ENCODE results near the gene RPL27.
"Not testable (repeated sequence)": the region's sequence is repeated elsewhere in the genome, so short reads cannot be mapped to it uniquely, and the experiment has no call there.

RPL27 gene

DNA sequence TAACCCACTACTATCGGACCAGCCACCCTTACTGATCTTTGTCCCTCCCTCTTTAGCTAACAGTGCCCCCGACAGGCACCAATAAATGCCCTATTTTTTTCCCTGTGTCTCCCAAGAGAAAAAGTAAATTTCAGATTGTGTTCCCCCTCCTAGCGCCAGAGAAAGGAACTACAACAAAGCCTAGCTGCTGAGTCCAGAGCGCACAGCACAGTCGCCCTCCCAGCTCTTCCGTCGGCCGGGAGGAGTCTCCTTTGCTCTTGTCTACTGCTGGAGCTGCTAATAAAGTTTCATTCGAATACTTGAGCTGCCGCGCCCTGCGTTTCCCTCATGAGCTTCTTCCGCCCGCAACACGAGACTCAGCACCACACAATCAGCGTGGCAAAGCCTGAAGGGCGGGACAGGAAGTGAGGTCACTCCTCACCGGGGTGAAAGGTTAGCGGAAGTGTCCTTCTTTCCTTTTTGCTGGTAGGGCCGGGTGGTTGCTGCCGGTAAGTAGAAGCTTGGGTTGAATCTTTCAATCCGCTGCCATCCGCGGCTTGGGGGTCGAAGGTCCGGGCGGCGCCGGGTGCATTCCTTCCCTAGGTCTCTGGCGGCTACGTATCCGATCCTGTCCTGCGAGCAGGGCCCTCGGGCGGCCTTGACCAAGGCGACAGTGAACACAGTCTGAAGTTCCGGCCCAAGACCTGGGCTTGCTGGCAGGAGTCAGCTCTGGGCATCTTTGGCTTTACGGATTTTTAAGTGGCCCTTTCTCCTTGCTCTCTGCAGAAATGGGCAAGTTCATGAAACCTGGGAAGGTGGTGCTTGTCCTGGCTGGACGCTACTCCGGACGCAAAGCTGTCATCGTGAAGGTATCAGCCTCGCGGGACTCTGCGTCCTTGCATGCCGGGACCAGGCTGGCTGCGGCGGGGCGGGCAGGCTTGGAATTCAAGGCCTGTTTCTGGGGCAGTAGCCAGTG, at the start of gene RPL27:
Gene RPL27, plus strand, starts transcription at position 436 of the 955 bp plus-strand sequence. Its CDS starts 332 bp downstream, at position 768.
- peak; percentile 94 for DNase-seq (ENCODE audit: low spot score)

GRCh38 chr17:42950044-42950783, 48.0 kb upstream of the RPL27 start:
- DNase-seq (ENCODE audit: low spot score): no peak

GRCh38 chr17:42953669-42954068, 44.5 kb upstream of the RPL27 start:
- no peak for DNase-seq (ENCODE audit: low spot score)

GRCh38 chr17:42964161-42964932, 33.9 kb upstream of the RPL27 start, which contains the start of gene AARSD1:
TSS of gene AARSD1 (minus strand) at chr17:42964454. CDS start at chr17:42964440, 14 bp downstream.
- peak; percentile 92 for DNase-seq (ENCODE audit: low spot score)

GRCh38 chr17:42967925-42968324, 30.3 kb upstream of the RPL27 start:
- no peak for DNase-seq (ENCODE audit: low spot score)

DNA sequence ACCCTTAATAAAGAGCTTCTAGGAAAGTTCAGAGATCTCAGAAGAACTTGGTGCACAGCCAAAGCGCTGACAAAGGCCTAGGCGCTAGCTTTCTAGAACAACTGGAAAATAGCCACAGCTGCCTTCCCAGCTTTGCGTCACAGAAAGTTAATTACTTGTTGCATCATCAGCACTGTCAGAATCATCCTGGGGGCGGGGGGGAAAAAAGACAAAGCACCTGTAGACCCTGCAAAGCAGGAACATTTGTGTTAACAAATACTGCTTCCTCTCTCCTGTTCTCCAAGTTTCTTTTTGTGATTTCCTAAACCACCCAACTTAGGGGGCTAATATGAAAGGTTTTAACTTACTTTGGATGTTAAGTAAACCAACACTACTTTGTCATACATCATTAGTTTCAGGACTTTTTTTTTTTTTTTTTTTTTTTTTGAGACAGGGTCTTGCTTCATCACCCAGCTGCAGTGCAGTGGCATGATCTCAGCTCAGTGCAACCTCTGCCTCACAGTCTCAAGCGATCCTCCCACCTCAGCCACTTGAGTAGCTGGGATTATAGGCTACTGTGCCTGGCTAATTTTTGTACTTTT, 29.1 kb upstream of the RPL27 start:
- no peak for DNase-seq (ENCODE audit: low spot score)

DNA sequence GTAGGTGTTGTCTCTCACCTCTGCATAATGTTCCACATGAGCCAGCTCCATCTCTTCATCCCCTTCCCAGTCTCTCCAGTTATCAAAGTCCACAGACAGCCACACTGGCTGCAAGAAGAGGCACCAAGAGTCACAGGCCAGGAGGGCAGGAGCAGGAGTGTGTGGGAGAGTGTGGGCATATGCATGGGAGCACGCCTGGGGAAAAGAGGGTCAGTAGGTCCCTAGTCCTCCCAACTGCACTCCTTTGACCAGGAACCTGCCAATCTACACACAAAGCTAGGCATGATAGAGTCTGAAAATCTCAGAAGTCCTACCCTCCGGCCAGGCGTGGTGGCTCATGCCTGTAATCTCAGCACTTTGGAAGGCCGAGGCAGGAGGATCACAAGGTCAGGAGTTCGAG, 26.6 kb upstream of the RPL27 start:
- DNase-seq (ENCODE audit: low spot score): no peak

DNA sequence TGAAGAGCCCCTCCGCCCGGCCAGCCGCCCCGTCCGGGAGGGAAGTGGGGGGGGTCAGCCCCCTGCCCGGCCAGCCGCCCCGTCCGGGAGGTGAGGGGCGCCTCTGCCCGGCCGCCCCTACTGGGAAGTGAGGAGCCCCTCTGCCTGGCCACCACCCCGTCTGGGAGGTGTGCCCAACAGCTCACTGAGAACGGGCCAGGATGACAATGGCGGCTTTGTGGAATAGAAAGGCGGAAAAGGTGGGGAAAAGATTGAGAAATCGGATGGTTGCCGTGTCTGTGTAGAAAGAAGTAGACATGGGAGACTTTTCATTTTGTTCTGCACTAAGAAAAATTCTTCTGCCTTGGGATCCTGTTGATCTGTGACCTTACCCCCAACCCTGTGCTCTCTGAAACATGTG, 24.9 kb upstream of the RPL27 start:
- DNase-seq (ENCODE audit: low spot score): not testable (repeated sequence)

- DNase-seq (ENCODE audit: low spot score): no peak
Observed at GRCh38 chr17:42975265-42975664, 23.0 kb upstream of the RPL27 start.

DNA sequence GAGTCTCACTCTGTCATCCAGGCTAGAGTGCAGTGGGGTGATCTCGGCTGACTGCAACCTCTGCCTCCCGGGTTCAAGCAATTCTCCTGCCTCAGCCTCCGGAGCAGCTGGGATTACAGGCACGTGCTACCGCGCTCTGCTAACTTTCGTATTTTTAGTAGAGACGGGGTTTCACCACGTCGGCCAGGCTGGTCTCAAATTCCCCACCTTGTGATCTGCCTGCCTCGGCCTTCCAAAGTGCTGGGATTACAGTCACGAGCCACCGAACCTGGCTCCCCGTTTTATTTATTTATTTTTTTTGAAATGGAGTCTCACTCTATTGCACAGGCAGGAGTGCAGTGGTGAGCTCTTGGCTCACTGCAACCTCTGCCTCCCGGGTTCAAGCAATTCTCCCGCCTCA, 22.5 kb upstream of the RPL27 start:
- DNase-seq (ENCODE audit: low spot score): not testable (repeated sequence)

DNA sequence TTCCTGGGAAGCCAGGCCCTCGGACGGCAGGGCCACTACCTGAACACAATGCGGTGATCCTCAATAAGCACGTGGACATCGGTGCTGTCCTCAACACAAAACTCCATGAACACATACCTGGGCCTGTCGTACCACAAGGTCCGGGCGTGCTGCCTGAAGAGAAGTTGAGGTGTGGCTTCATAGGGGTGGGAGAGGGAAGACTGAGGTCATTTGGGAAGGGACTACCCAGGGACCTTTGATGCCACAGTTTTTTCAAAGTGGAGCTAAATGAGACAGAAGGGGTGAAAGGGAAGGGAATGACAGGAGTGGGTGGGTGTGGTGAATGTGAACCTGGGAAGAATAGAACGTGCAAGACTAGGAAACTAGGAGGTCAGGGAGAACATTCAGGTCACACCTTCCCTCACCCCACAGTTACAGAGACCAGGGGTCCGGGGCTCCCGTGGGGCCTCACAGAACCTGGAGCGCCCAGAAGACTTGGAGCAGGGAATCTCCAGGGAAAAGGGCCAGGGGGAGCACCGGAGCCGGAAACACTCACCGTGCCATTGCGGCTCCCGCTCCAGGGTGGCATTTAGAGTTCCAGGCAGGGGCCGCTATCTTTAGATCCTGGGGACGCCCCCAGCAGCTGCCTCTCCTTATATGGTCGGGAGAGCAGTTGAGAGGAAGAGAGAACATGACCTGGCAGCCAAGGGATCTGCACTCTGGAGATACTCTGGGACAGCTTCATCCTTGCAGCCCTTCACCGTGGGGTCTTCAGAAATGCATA, 18.5 kb upstream of the RPL27 start, which contains the start of gene PTGES3L:
Gene PTGES3L, minus strand, starts transcription at position 570 of the 763 bp plus-strand sequence. Its CDS starts 27 bp downstream, at position 543.
- peak; percentile 81 for DNase-seq (ENCODE audit: low spot score)

GRCh38 chr17:42980274-42980765, 17.9 kb upstream of the RPL27 start, which contains the start of gene RUNDC1:
TSS of gene RUNDC1 (plus strand) at chr17:42980565. CDS start at chr17:42980577, 12 bp downstream.
- DNase-seq (ENCODE audit: low spot score): peak; percentile 95

- peak; percentile 60 for DNase-seq (ENCODE audit: low spot score)
Observed at GRCh38 chr17:42980766-42981397, 17.3 kb upstream of the RPL27 start.

- no peak for DNase-seq (ENCODE audit: low spot score)
Observed at GRCh38 chr17:42982266-42982665, 16.0 kb upstream of the RPL27 start.

- no peak for DNase-seq (ENCODE audit: low spot score)
Observed at GRCh38 chr17:42985225-42985624, 13.0 kb upstream of the RPL27 start.

DNA sequence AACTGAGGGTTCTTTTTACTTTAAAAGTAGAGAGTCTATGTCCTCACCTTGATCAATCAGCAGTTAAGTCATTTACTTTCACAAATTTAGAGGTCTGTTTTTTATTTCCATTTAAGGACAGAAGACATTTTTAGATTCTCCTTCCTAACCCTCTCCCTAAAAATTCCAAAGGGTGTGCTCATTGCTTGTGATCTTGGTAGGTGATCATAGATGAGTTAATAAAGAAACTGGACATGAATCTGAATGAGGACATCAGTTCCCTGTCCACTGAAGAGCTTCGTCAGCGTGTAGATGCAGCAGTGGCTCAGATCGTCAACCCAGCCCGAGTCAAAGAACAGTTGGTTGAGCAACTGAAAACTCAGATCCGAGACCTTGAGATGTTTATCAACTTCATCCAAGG, 9.1 kb upstream of the RPL27 start:
- no peak for DNase-seq (ENCODE audit: low spot score)

GRCh38 chr17:42989726-42990652, 8.2 kb upstream of the RPL27 start:
- peak; percentile 53 for DNase-seq (ENCODE audit: low spot score)

GRCh38 chr17:42991471-42991870, 6.7 kb upstream of the RPL27 start:
- no peak for DNase-seq (ENCODE audit: low spot score)

GRCh38 chr17:42992872-42993271, 5.3 kb upstream of the RPL27 start:
- DNase-seq (ENCODE audit: low spot score): no peak
